IMR-90 (cell line): ENCODE data around the gene VSIG10L2. TPM values are rescaled to one million over a fixed set of nuclear protein-coding genes. Genes with fewer than 3 reads are reported as not detected.

Source experiments
- ATAC-seq: fragments of 200-7000 bp; cut with Tn5 transposase; 2 replicates; pipeline ENCODE4 v1.9.1; 2020; ENCODE audit warnings: low read depth, mild to moderate bottlenecking, moderate library complexity
- BruUV-seq: library from RNA; stranded (reverse); fragments of 400-500 nt; replicated peaks from 2 replicates; lab custom pipeline; 2021; lab: Mats Ljungman, UMichigan
- CTCF ChIA-PET: fragments of 300-600 bp; formaldehyde crosslinking; extraction: SDS; loops from one replicate; lab custom pipeline; 2021; ENCODE audit warnings: antibody characterized with exemption; lab: Yijun Ruan, JAX
- POLR2A ChIA-PET: fragments of 300-600 bp; sonication (Branson Sonifier 250); formaldehyde crosslinking; loops from one replicate; lab custom pipeline; 2022; ENCODE audit warnings: antibody characterized with exemption; ENCODE audit not compliant: unreplicated experiment; lab: Charles Lee
- DNase-seq: peaks from one replicate; pipeline ENCODE4 v3.0.0; 2013
- H2AFZ ChIP-seq: replicated peaks from 2 replicates; pipeline ENCODE3; 2013; ENCODE audit warnings: low read length, mild to moderate bottlenecking; ENCODE audit not compliant: poor library complexity
- H2AK5ac ChIP-seq: 2 replicates; pipeline ENCODE4 v1.6.1; 2013; ENCODE audit warnings: low read depth, low read length, inconsistent platforms
- H2AK9ac ChIP-seq: replicated peaks from 2 replicates; pipeline ENCODE3; 2013; ENCODE audit warnings: mild to moderate bottlenecking, low read depth, low read length, moderate library complexity; ENCODE audit not compliant: poor library complexity
- H2BK120ac ChIP-seq: 2 replicates; pipeline ENCODE4 v1.6.1; 2013; ENCODE audit warnings: low read depth, low read length, inconsistent platforms
- H2BK15ac ChIP-seq: 3 replicates; pipeline ENCODE4 v1.6.1; 2013; ENCODE audit warnings: low read depth, low read length, inconsistent platforms
- H2BK20ac ChIP-seq: 2 replicates; pipeline ENCODE4 v1.6.1; 2013; ENCODE audit warnings: low read depth, mild to moderate bottlenecking, inconsistent platforms, low read length, moderate library complexity
- H2BK5ac ChIP-seq: 2 replicates; pipeline ENCODE4 v1.6.1; 2013; ENCODE audit warnings: mild to moderate bottlenecking, low read depth, low read length, inconsistent platforms; ENCODE audit not compliant: poor library complexity, severe bottlenecking
- H3K14ac ChIP-seq: replicated peaks from 2 replicates; pipeline ENCODE4 v1.6.1; 2013; ENCODE audit warnings: low read depth, low read length, inconsistent platforms
- H3K18ac ChIP-seq: 2 replicates; pipeline ENCODE4 v1.6.1; 2013; ENCODE audit warnings: low read depth, low read length, control low read depth
- H3K23ac ChIP-seq: 2 replicates; pipeline ENCODE4 v1.6.1; 2013; ENCODE audit warnings: low read depth, low read length, inconsistent platforms
- H3K27ac ChIP-seq: 2 replicates; pipeline ENCODE4 v1.5.1; 2013; ENCODE audit warnings: mild to moderate bottlenecking, control low read depth, low read length; ENCODE audit not compliant: insufficient read depth
- H3K27me3 ChIP-seq: 2 replicates; pipeline ENCODE4 v1.6.1; 2013; ENCODE audit warnings: low read length; ENCODE audit not compliant: control insufficient read depth, insufficient read depth
- H3K36me3 ChIP-seq: 2 replicates; pipeline ENCODE4 v1.6.1; 2013; ENCODE audit warnings: low read length, mixed read lengths; ENCODE audit not compliant: control insufficient read depth, insufficient read depth
- H3K4ac ChIP-seq: 2 replicates; pipeline ENCODE4 v1.6.1; 2013; ENCODE audit warnings: low read depth, low read length, inconsistent platforms
- H3K4me1 ChIP-seq: 2 replicates; pipeline ENCODE4 v1.6.1; 2013; ENCODE audit warnings: low read length, mixed read lengths; ENCODE audit not compliant: control insufficient read depth, insufficient read depth
- H3K4me2 ChIP-seq: 2 replicates; pipeline ENCODE4 v1.6.1; 2013; ENCODE audit warnings: low read depth, mild to moderate bottlenecking, control low read depth, low read length, moderate library complexity
- H3K4me3 ChIP-seq: 2 replicates; pipeline ENCODE4 v1.5.1; 2013; ENCODE audit warnings: low read depth, mild to moderate bottlenecking, control low read depth, low read length, moderate library complexity; ENCODE audit not compliant: insufficient read depth
- H3K56ac ChIP-seq: 2 replicates; pipeline ENCODE4 v1.6.1; 2013; ENCODE audit warnings: low read length, inconsistent platforms; ENCODE audit not compliant: insufficient read depth; ENCODE audit errors: extremely low read depth
- H3K79me1 ChIP-seq, 2 experiments: 2 replicates each; pipeline ENCODE4 v1.6.1; 2013; ENCODE audit warnings: low read length in 2 of 2, inconsistent platforms in 1 of 2, low read depth in 1 of 2
- H3K9ac ChIP-seq: 2 replicates; pipeline ENCODE4 v1.6.1; 2013; ENCODE audit warnings: low read depth, low read length, control low read depth
- H3K9me1 ChIP-seq: 2 replicates; pipeline ENCODE4 v1.6.1; 2013; ENCODE audit warnings: low read length, inconsistent platforms; ENCODE audit not compliant: insufficient read depth
- H3K9me3 ChIP-seq: 2 replicates; pipeline ENCODE4 v1.6.1; 2013; ENCODE audit warnings: low read length; ENCODE audit not compliant: control insufficient read depth, insufficient read depth
- H4K20me1 ChIP-seq: 2 replicates; pipeline ENCODE4 v1.6.1; 2013; ENCODE audit warnings: low read length, inconsistent platforms; ENCODE audit not compliant: insufficient read depth
- H4K5ac ChIP-seq: 2 replicates; pipeline ENCODE4 v1.6.1; 2013; ENCODE audit warnings: mild to moderate bottlenecking, low read depth, low read length, control low read depth
- H4K8ac ChIP-seq, 2 experiments: 2 replicates each; pipeline ENCODE4 v1.6.1; 2013; ENCODE audit warnings: low read depth in 2 of 2, low read length in 2 of 2, control low read depth in 1 of 2, inconsistent platforms in 1 of 2
- H4K91ac ChIP-seq: 2 replicates; pipeline ENCODE4 v1.6.1; 2013; ENCODE audit warnings: low read depth, low read length, inconsistent platforms; ENCODE audit not compliant: insufficient read depth
- BHLHE40 ChIP-seq: fragments of 150-350 bp; IDR thresholded peaks from 2 replicates; pipeline ENCODE4 v1.6.1; 2016; ENCODE audit warnings: mild to moderate bottlenecking, low read depth, low read length
- CEBPB ChIP-seq: IDR thresholded peaks from 2 replicates; pipeline ENCODE4 v1.6.1; 2012; ENCODE audit warnings: low read depth, low read length, improper control_type of control experiment
- CHD1 ChIP-seq: IDR thresholded peaks from 2 replicates; pipeline ENCODE4 v1.6.1; 2012; ENCODE audit warnings: low read depth, low read length, improper control_type of control experiment
- FOS ChIP-seq: fragments of 150-350 bp; IDR thresholded peaks from 2 replicates; pipeline ENCODE4 v1.6.1; 2016; ENCODE audit warnings: low read depth, low read length
- MAFK ChIP-seq: IDR thresholded peaks from 2 replicates; pipeline ENCODE4 v1.6.1; 2012; ENCODE audit warnings: low read depth, low read length, improper control_type of control experiment
- MAZ ChIP-seq: IDR thresholded peaks from 2 replicates; pipeline ENCODE4 v1.6.1; 2012; ENCODE audit warnings: low read depth, mild to moderate bottlenecking, low read length, improper control_type of control experiment, moderate library complexity, borderline replicate concordance
- MXI1 ChIP-seq: IDR thresholded peaks from 2 replicates; pipeline ENCODE4 v1.6.1; 2012; ENCODE audit warnings: low read depth, mild to moderate bottlenecking, low read length, moderate library complexity, borderline replicate concordance
- NFE2L2 ChIP-seq: fragments of 150-350 bp; IDR thresholded peaks from 2 replicates; pipeline ENCODE4 v1.6.1; 2016; ENCODE audit warnings: low read depth, mild to moderate bottlenecking, low read length
- POLR2A ChIP-seq: IDR thresholded peaks from 2 replicates; pipeline ENCODE4 v1.6.1; 2012; ENCODE audit warnings: mild to moderate bottlenecking, low read depth, low read length
- RAD21 ChIP-seq: IDR thresholded peaks from 2 replicates; pipeline ENCODE4 v1.6.1; 2012; ENCODE audit warnings: low read length, improper control_type of control experiment
- RCOR1 ChIP-seq: IDR thresholded peaks from 2 replicates; pipeline ENCODE4 v1.6.1; 2012; ENCODE audit warnings: mild to moderate bottlenecking, low read length, improper control_type of control experiment; ENCODE audit not compliant: insufficient replicate concordance
- RFX5 ChIP-seq: IDR thresholded peaks from 2 replicates; pipeline ENCODE4 v1.8.0; 2012; ENCODE audit warnings: low read depth, mild to moderate bottlenecking, low read length, moderate library complexity
- SMC3 ChIP-seq: fragments of 150-350 bp; IDR thresholded peaks from 2 replicates; pipeline ENCODE4 v1.6.1; 2016; ENCODE audit warnings: low read depth, mild to moderate bottlenecking, antibody characterized with exemption, low read length, moderate library complexity
- WGBS, 2 experiments: methylation state at CpG; one replicate each; pipeline versions ENCODE4 v1.1.5 to v1.1.7; 2013; ENCODE audit warnings: missing lambda C conversion rate in 2 of 2; ENCODE audit not compliant: insufficient read length in 1 of 2; ENCODE audit errors: extremely low coverage in 2 of 2; 5-methylcytosine and 5-hydroxymethylcytosine counted together
- dilution Hi-C: fragments of 300-500 bp; cut with HindIII; formaldehyde crosslinking; loops from one replicate; pipeline ENCODE4 v1.14.3; 2018; ENCODE audit warnings: low sequenced_read_pairs; ENCODE audit not compliant: unreplicated experiment
- in situ Hi-C: fragments of 300-500 bp; cut with MboI; formaldehyde crosslinking; loops from 3 replicates; pipeline ENCODE4 v1.14.3; 2019; ENCODE audit warnings: low sequenced_read_pairs, inconsistent platforms, mixed read lengths
- intact Hi-C: fragments of 100-400 bp; cut with micrococcal nuclease; formaldehyde crosslinking; loops from 2 replicates; pipeline ENCODE4 v1.10.0; 2022
- polyA plus RNA-seq, 3 experiments: library from polyadenylated mRNA; depleted of rRNA; stranded (reverse); fragments of >200 nt; gene quantifications; 2 replicates each; pipeline ENCODE4 v1.2.3, GENCODE V29; 2012; ENCODE audit warnings: low replicate concordance in 1 of 3
- total RNA-seq: library from RNA; depleted of rRNA; stranded (reverse); fragments of >200 nt; gene quantifications from 2 replicates; pipeline ENCODE4 v1.2.3, GENCODE V29; 2012
- TF ChIP-seq, protein P1 (sequence below): fragments of 150-350 bp; IDR thresholded peaks from 2 replicates; pipeline ENCODE4 v1.6.1; 2016; ENCODE audit warnings: low read depth, mild to moderate bottlenecking, low read length, moderate library complexity, borderline replicate concordance
- TF ChIP-seq, protein P2 (sequence below): conservative IDR thresholded peaks from 2 replicates; pipeline ENCODE4 v1.5.1; 2012; ENCODE audit warnings: mild to moderate bottlenecking, low read depth, low read length, improper control_type of control experiment
- TF ChIP-seq, protein P3 (sequence below): fragments of 150-350 bp; IDR thresholded peaks from 2 replicates; pipeline ENCODE4 v1.6.1; 2017; ENCODE audit warnings: mild to moderate bottlenecking, antibody characterized with exemption, low read length, low read depth

Gene VSIG10L2
- total and polyA plus RNA-seq, 2 of the 4 experiments (the other 2 are of a cell fraction): under 0.01 TPM; not detected in 1

DNA sequence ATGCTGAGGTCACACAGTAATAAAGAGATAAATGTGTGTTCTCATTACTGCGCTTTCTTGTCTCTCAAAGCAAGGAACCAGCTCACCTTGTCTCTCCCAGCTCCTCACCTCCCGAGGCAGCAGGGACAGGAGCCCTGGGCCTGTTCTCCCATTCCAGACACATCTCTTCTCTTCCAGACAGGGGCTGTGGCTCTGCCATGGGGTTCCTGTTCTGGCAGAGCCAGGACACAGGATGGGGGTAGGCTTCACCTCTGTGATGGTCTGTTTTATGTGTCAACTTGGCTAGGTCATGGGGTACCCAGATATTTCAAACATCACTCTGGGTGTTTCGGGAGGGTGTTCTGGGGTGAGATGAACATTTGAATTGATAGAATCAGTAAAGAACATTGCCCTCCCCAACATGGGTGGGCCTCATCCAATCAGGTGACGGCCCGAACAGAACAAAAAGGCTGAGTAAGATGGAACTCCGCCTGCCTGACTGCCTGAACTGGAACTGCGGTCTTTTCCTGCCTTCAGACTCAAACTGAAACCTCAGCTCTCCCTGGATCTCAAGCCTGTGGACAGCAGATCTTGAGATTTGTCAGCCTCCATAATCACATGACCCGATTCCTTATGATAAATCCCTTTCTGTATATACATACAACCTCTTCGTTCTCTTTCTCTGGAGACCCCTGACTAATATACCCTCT is 2.0 kb upstream of the VSIG10L2 start:
- H3K4me2 ChIP-seq: no peak overlapping the region
- H3K9me1 ChIP-seq: no peaks in the 10 kb centered on the region
- H2BK120ac ChIP-seq: no peak overlapping the region
- no peaks in the 10 kb centered on the region for H3K9me3 ChIP-seq
- H4K8ac ChIP-seq: no peak overlapping the region
- WGBS, 2 experiments: 77% methylated on average over 3 of the region's 9 CpGs; no CpG with 5 or more reads in 1 of the 2 experiments
- H3K14ac ChIP-seq: no peak overlapping the region
- H4K91ac ChIP-seq: no peak overlapping the region
- no peak overlapping the region for H3K56ac ChIP-seq
- DNase-seq (no peak), ATAC-seq (no peak)
- ChIA-PET POLR2A (no interaction called here), CTCF (interaction anchor here (1.1 kb wide), 1 partner anchor 13 kb away, joined by 3 read pairs; no protein-coding TSS in a partner anchor)
- TF ChIP-seq BHLHE40 (no peak), CHD1 (no peak), RFX5 (no peak), POLR2A (no peak), FOS (no peak), MAFK (no peak), MXI1 (no peak), SMC3 (no peak), RAD21 (no peak), RCOR1 (no peak), NFE2L2 (no peak), CEBPB (no peak), MAZ (no peak)
- TF ChIP-seq, protein P1, sequence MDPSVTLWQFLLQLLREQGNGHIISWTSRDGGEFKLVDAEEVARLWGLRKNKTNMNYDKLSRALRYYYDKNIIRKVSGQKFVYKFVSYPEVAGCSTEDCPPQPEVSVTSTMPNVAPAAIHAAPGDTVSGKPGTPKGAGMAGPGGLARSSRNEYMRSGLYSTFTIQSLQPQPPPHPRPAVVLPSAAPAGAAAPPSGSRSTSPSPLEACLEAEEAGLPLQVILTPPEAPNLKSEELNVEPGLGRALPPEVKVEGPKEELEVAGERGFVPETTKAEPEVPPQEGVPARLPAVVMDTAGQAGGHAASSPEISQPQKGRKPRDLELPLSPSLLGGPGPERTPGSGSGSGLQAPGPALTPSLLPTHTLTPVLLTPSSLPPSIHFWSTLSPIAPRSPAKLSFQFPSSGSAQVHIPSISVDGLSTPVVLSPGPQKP: no peak
- TF ChIP-seq, protein P2, sequence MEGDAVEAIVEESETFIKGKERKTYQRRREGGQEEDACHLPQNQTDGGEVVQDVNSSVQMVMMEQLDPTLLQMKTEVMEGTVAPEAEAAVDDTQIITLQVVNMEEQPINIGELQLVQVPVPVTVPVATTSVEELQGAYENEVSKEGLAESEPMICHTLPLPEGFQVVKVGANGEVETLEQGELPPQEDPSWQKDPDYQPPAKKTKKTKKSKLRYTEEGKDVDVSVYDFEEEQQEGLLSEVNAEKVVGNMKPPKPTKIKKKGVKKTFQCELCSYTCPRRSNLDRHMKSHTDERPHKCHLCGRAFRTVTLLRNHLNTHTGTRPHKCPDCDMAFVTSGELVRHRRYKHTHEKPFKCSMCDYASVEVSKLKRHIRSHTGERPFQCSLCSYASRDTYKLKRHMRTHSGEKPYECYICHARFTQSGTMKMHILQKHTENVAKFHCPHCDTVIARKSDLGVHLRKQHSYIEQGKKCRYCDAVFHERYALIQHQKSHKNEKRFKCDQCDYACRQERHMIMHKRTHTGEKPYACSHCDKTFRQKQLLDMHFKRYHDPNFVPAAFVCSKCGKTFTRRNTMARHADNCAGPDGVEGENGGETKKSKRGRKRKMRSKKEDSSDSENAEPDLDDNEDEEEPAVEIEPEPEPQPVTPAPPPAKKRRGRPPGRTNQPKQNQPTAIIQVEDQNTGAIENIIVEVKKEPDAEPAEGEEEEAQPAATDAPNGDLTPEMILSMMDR: no peak
- TF ChIP-seq, protein P3, sequence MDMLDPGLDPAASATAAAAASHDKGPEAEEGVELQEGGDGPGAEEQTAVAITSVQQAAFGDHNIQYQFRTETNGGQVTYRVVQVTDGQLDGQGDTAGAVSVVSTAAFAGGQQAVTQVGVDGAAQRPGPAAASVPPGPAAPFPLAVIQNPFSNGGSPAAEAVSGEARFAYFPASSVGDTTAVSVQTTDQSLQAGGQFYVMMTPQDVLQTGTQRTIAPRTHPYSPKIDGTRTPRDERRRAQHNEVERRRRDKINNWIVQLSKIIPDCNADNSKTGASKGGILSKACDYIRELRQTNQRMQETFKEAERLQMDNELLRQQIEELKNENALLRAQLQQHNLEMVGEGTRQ: no peak
- H2AK5ac ChIP-seq: no peak overlapping the region
- no peak overlapping the region for H2AFZ ChIP-seq
- H2BK15ac ChIP-seq: no peak overlapping the region
- H3K36me3 ChIP-seq: no peaks in the 10 kb centered on the region
- no peak overlapping the region for H4K5ac ChIP-seq
- H3K79me1 ChIP-seq: no peaks in the 10 kb centered on the region
- in situ Hi-C loops (no loop called here), intact Hi-C loops (no loop called here), dilution Hi-C loops (no loop called here)
- H2BK5ac ChIP-seq: no peak overlapping the region
- no peak overlapping the region for H3K4ac ChIP-seq
- BruUV-seq: no TSS peak
- H2BK20ac ChIP-seq: no peak overlapping the region
- H3K9ac ChIP-seq: no peak overlapping the region
- H3K18ac ChIP-seq: no peak overlapping the region
- H3K4me1 ChIP-seq: no peaks in the 10 kb centered on the region
- no peak overlapping the region for H3K27ac ChIP-seq
- no peak overlapping the region for H3K23ac ChIP-seq
- H4K20me1 ChIP-seq: no peaks in the 10 kb centered on the region
- peaks cover 20% of the 10 kb centered on the region; the same call in 1 of the 2 replicates for H3K27me3 ChIP-seq
- H2AK9ac ChIP-seq: no peak overlapping the region
- no peak overlapping the region for H3K4me3 ChIP-seq
